NT2/D1 (cell line): Measurements from ENCODE around the gene HNRNPH3.
"Not testable (repeated sequence)": the region's sequence is repeated elsewhere in the genome, so short reads cannot be mapped to it uniquely, and the experiment has no call there.

ENCODE experiments used
- DNase-seq: peaks from one replicate; pipeline ENCODE4 v3.0.0-alpha.2; 2011; ENCODE audit warnings: low read depth, low spot score
- H3K27me3 ChIP-seq: 2 replicates; pipeline ENCODE4 v1.6.0; 2011; ENCODE audit warnings: mild to moderate bottlenecking; ENCODE audit not compliant: insufficient read length, insufficient read depth
- H3K36me3 ChIP-seq: 2 replicates; pipeline ENCODE4 v1.6.1; 2011; ENCODE audit warnings: mild to moderate bottlenecking, low read length, mixed read lengths; ENCODE audit not compliant: insufficient read depth, insufficient read length
- H3K4me1 ChIP-seq: 2 replicates; pipeline ENCODE4 v1.5.1; 2011; ENCODE audit not compliant: insufficient read depth, insufficient read length
- H3K4me3 ChIP-seq: 2 replicates; pipeline ENCODE4 v1.5.1; 2011; ENCODE audit warnings: low read depth; ENCODE audit not compliant: insufficient read length
- H3K9ac ChIP-seq: 2 replicates; pipeline ENCODE4 v1.6.0; 2011; ENCODE audit warnings: low read depth; ENCODE audit not compliant: insufficient read length
- H3K9me3 ChIP-seq: 2 replicates; pipeline ENCODE4 v1.5.1; 2011; ENCODE audit warnings: mild to moderate bottlenecking, low read length; ENCODE audit not compliant: insufficient read depth
- SUZ12 ChIP-seq: IDR thresholded peaks from 2 replicates; pipeline ENCODE4 v1.6.1; 2011; ENCODE audit not compliant: insufficient read length, insufficient read depth; ENCODE audit errors: extremely low read depth
- YY1 ChIP-seq: IDR thresholded peaks from 2 replicates; pipeline ENCODE4 v1.6.1; 2011; ENCODE audit not compliant: insufficient read length, insufficient read depth
- ZNF274 ChIP-seq: IDR thresholded peaks from 2 replicates; pipeline ENCODE4 v1.6.1; 2011; ENCODE audit warnings: mild to moderate bottlenecking, low read depth, low read length

The HNRNPH3 gene

GRCh38 chr10:68301790-68302502 is 29.9 kb upstream of the HNRNPH3 start:
- Histone ChIP-seq H3K9me3 (no peaks in the 10 kb centered on the region), H3K9ac (no peak overlapping the region), H3K4me1 (no peaks in the 10 kb centered on the region), H3K4me3 (no peak overlapping the region), H3K27me3 (no peaks in the 10 kb centered on the region), H3K36me3 (no peaks in the 10 kb centered on the region)
- no peak for TF ChIP-seq SUZ12
- TF ChIP-seq YY1, result no peak
- TF ChIP-seq ZNF274, result no peak
- DNase-seq, result no peak

- no peaks in the 10 kb centered on the region for H3K9me3 ChIP-seq
- H3K36me3 ChIP-seq, result no peaks in the 10 kb centered on the region
- DNase-seq, result no peak
Observed at GRCh38 chr10:68302503-68302823, 29.4 kb upstream of the HNRNPH3 start.

GRCh38 chr10:68302871-68303270 is 29.0 kb upstream of the HNRNPH3 start:
- Histone ChIP-seq H3K36me3 (no peaks in the 10 kb centered on the region), H3K27me3 (no peaks in the 10 kb centered on the region), H3K9ac (no peak overlapping the region), H3K4me1 (no peaks in the 10 kb centered on the region), H3K4me3 (no peak overlapping the region), H3K9me3 (no peaks in the 10 kb centered on the region)
- DNase-seq, result no peak
- TF ChIP-seq ZNF274, result no peak
- no peak for TF ChIP-seq SUZ12
- no peak for TF ChIP-seq YY1

More at GRCh38 chr10:68302503-68302823, 29.4 kb upstream of the HNRNPH3 start:
- H3K4me3 ChIP-seq, result no peak overlapping the region
- TF ChIP-seq ZNF274, result no peak
- TF ChIP-seq YY1, result no peak
- no peak for TF ChIP-seq SUZ12
- H3K9ac ChIP-seq, result no peak overlapping the region
- H3K27me3 ChIP-seq, result no peaks in the 10 kb centered on the region
- no peaks in the 10 kb centered on the region for H3K4me1 ChIP-seq

- Histone ChIP-seq H3K36me3 (no peaks in the 10 kb centered on the region), H3K9me3 (no peaks in the 10 kb centered on the region), H3K9ac (no peak overlapping the region), H3K4me3 (no peak overlapping the region), H3K27me3 (no peaks in the 10 kb centered on the region), H3K4me1 (no peaks in the 10 kb centered on the region)
- DNase-seq, result no peak
- TF ChIP-seq ZNF274 (no peak), SUZ12 (no peak), YY1 (no peak)
Observed at GRCh38 chr10:68303849-68304412, 27.9 kb upstream of the HNRNPH3 start.

GRCh38 chr10:68305854-68306253 is 26.0 kb upstream of the HNRNPH3 start:
- no peaks in the 10 kb centered on the region for H3K9me3 ChIP-seq
- H3K36me3 ChIP-seq, result no peaks in the 10 kb centered on the region
- H3K4me1 ChIP-seq, result no peaks in the 10 kb centered on the region
- no peak for TF ChIP-seq YY1
- TF ChIP-seq ZNF274, result no peak
- TF ChIP-seq SUZ12, result no peak
- H3K27me3 ChIP-seq, result no peaks in the 10 kb centered on the region
- DNase-seq, result no peak
- H3K9ac ChIP-seq, result no peak overlapping the region
- H3K4me3 ChIP-seq, result no peak overlapping the region

GRCh38 chr10:68310531-68310930 is 21.3 kb upstream of the HNRNPH3 start:
- Histone ChIP-seq H3K9me3 (no peaks in the 10 kb centered on the region), H3K27me3 (no peaks in the 10 kb centered on the region), H3K4me3 (no peak overlapping the region), H3K4me1 (no peaks in the 10 kb centered on the region), H3K9ac (no peak overlapping the region), H3K36me3 (no peaks in the 10 kb centered on the region)
- no peak for DNase-seq
- TF ChIP-seq ZNF274 (no peak), YY1 (no peak), SUZ12 (no peak)

GRCh38 chr10:68314930-68315329 is 16.9 kb upstream of the HNRNPH3 start:
- H3K36me3 ChIP-seq, H3K4me3 ChIP-seq, H3K4me1 ChIP-seq, DNase-seq, H3K27me3 ChIP-seq, H3K9ac ChIP-seq: not testable (repeated sequence)
- peaks cover 19% of the 10 kb centered on the region for H3K9me3 ChIP-seq
